GM19043 (cell line): ENCODE measurements around the gene PLK3.
"Not testable (repeated sequence)": the region's sequence is repeated elsewhere in the genome, so short reads cannot be mapped to it uniquely, and the experiment has no call there.

Experiments used
- ATAC-seq: cut with Tn5 transposase; IDR thresholded peaks from one replicate; pipeline ENCODE4 v1.9.1; 2021; ENCODE audit warnings: low read depth; ENCODE audit not compliant: unreplicated experiment

PLK3 gene

GRCh38 chr1:44799770-44800584 is at the start of gene PLK3:
PLK3 (plus strand) TSS chr1:44800377; CDS start chr1:44800464, 87 bp downstream.
- ATAC-seq, result peak; percentile 83

DNA sequence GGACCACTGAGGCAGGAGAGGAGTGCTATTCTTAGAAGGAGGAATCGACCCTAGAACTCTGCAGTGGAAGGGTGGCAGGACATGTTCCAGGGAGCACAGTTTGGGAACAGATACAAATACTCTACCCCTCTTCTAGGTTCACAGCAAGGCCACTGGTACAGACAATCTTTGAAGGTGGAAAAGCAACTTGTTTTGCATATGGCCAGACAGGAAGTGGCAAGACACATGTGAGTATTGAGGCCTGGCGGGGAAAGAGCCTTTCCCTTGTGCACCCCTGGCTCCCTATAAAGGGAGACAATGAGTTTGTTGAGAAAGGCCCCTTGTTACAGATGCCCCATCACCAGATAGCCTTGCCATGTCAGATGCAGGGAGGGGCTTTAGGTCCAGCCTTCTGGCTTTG is 42.8 kb upstream of the PLK3 start:
- no peak for ATAC-seq

DNA sequence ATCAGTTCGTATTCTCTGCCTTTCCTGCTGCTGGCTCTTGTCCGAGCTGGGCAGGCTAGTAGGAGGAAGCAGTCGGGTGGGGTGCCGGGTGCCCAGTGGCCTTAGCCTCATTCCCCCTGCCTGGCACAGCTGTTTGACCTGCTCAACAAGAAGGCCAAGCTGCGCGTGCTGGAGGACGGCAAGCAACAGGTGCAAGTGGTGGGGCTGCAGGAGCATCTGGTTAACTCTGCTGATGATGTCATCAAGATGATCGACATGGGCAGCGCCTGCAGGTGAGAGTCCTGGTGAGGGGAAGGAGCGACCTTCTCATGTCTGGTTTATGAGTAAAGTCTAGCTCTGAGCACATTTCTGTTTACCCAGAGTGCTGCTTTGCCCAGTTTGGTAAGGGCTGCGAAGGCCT is 41.1 kb upstream of the PLK3 start:
- ATAC-seq, result no peak

DNA sequence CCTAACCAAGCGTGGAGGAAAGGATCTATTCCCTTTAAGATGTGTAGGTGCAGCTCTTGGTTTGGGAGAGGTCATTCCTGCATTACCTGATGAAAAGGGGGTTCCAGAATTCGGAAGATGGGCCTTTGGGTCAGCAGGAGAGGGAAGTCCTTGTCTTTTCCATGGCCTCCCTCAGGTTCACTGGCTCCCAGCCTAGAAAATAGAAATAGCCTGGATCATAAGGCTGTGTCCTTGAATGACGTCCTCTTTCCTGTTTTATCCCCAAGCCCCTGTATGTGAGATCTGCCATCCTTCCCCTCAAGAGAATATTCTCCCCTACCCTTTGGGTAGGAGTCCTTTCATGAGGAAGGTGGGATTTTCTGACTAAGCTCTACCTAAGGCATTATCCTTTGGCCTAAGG is 39.3 kb upstream of the PLK3 start:
- ATAC-seq, result no peak

- not testable (repeated sequence) for ATAC-seq
These were observed 33.8 kb upstream of the PLK3 start for GRCh38 chr1:44766421-44766820.

GRCh38 chr1:44775078-44775929 is 24.9 kb upstream of the PLK3 start, which contains the start of gene RPS8:
RPS8 (plus strand) TSS chr1:44775540; CDS start chr1:44775597, 57 bp downstream.
- peak; percentile 80 for ATAC-seq

- no peak for ATAC-seq
These were observed 24.0 kb upstream of the PLK3 start for GRCh38 chr1:44775930-44776729.

GRCh38 chr1:44776730-44777068 is 23.5 kb upstream of the PLK3 start:
- ATAC-seq, result no peak

- ATAC-seq, result no peak
These were observed 22.6 kb upstream of the PLK3 start for GRCh38 chr1:44777547-44777946.

DNA sequence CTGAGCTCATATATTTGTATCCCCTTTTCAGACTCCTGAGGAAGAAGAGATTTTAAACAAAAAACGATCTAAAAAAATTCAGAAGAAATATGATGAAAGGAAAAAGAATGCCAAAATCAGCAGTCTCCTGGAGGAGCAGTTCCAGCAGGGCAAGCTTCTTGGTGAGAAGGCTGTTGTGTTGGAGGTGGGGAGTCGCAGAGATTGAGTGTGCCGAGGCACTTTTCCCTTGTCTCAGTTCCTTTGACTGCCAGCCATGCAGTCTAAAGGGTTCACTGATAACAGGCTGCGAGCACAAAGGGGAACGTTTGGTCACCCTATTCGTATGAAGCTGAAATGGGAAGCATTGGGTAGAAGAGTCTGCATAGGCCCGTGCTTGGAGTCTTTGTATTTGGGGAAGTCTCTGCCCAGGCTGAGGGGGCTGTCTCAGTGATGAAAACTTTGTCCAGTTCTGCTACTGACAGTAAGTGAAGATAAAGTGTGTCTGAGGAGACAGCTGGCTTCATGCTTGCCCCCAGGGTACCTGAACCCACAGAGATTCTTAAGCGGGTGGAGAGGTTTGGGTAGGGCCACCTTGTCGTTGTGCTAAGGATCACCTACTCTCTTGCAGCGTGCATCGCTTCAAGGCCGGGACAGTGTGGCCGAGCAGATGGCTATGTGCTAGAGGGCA is 22.1 kb upstream of the PLK3 start:
- ATAC-seq, result no peak

- ATAC-seq, result no peak
These were observed 21.2 kb upstream of the PLK3 start for GRCh38 chr1:44778705-44779576.

- ATAC-seq, result no peak
These were observed 19.5 kb upstream of the PLK3 start for GRCh38 chr1:44780583-44781121.

DNA sequence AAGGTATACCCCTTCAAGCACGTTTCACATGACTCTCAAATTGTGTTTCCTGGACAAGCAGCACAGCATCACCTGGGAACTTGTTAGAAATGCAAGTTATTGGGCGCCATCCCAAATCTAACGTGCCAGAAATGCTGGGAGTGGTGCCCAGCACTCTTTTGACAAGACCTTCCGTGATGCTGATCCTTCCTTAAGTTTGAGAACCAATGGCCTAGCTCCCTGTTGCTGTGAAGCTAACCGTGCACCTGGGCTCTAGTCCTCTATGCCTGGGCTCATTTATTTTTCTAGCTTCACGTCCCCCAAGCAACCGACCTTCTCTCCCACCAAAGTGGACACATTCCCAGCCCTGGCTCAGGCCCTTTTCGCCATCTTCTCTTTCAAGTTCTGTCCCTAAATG is 16.5 kb upstream of the PLK3 start:
- ATAC-seq, result no peak

- no peak for ATAC-seq
These were observed 15.8 kb upstream of the PLK3 start for GRCh38 chr1:44784094-44785028.

- ATAC-seq, result no peak
These were observed 15.2 kb upstream of the PLK3 start for GRCh38 chr1:44785029-44785380.

DNA sequence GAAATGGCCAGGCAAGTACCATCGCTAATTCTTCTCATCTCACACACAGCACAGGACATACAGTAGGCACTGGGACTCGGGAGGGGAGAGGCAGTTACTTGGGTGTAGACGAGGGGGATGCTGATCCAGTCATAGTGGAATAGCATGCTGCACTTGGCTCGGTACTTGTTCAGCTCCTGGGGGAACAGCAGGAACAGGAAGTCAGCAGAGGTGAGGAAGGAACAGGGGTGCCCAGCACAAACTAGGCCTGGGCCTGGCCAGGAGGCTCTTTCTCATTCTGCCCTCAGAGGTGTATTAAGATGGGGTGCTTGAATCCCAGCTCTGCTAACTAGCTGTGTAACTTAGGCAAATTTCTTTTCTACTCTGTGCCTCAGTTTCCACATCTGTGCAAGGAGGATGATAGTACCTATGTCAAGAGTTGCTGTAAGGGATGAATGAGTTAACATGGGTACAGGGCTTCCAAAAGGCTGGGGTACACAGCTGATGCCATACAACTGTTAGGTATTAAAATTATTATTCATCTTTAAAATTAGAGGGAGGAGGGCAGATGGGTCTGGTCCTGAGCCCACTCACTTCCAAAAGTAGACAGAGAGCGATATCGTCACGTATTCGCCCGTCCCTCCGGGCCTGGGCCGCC is 14.6 kb upstream of the PLK3 start:
- no peak for ATAC-seq

- peak; percentile 53 for ATAC-seq
These were observed 13.9 kb upstream of the PLK3 start for GRCh38 chr1:44786138-44786840.
